ENCODE data around the gene SAC3D1. TPM values are rescaled to one million over a fixed set of nuclear protein-coding genes. Genes with fewer than 3 reads are reported as not detected.

Gene SAC3D1
- total RNA-seq, 1 experiment from 2014 or later = 61.0 TPM

DNA sequence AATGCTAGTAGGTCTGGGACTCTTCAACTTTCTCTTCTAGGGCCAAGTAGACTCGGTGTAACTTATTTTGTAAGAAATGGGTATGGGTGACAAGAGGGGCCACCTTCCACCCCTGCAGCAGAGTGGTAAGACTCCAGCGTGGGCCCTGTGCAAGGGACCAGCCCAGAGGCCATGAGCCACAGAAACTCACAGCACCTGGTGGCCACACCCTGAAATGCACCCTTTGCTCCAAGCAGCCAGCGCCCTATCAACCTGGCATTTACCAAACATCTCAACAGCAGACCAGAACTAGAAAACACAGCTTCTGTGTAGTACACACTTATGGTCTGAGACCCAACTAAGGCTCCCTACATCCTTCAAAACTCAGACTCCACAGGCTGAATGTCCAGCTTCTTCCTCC lies 37.1 kb downstream of the SAC3D1 start:
- Histone ChIP-seq H3K9me3 (ENCODE audit: low read length) (no peaks in the 10 kb centered on the region), H3K27ac (ENCODE audit: low read length) (no peak overlapping the region), H3K9me2 (replicated peaks; ENCODE audit: low read length) (no peaks in the 10 kb centered on the region), H3K27me3 (ENCODE audit: low read length) (no peaks in the 10 kb centered on the region), H4K20me1 (ENCODE audit: low read length) (no peaks in the 10 kb centered on the region), H3K4me3 (ENCODE audit: low read length) (no peak overlapping the region), H3K36me3 (ENCODE audit: low read depth, low read length) (peaks cover 41% of the 10 kb centered on the region), H3K9ac (ENCODE audit: low read length) (no peak overlapping the region), H3K79me2 (ENCODE audit: low read length) (peaks cover 57% of the 10 kb centered on the region), H2AFZ (ENCODE audit: low read length) (no peak overlapping the region), H3K4me2 (ENCODE audit: low read length) (no peak overlapping the region), H3F3A (ENCODE audit: low read length, unreplicated experiment) (no peaks in the 10 kb centered on the region), H3K4me1 (ENCODE audit: insufficient read depth, low read length) (peaks cover 12% of the 10 kb centered on the region)
- ChIA-PET POLR2A (ENCODE audit: unreplicated experiment) (no interaction called here), CTCF (no interaction called here)
- BruUV-seq (replicated peaks) = no TSS peak
- intact Hi-C loops (cut with micrococcal nuclease) = loop anchor here (1.0 to 5.0 kb wide), 2 partner anchors 51 to 66 kb away; partner anchors contain the start of genes ARL2 and SNX15
- TF ChIP-seq EZH2phosphoT487 (IDR thresholded peaks at IDR 0.05; ENCODE audit: borderline replicate concordance, low read length) (no peak), EZH2 (IDR thresholded peaks at IDR 0.05; ENCODE audit: low read length, unreplicated experiment) (no peak), CTCF (conservative IDR thresholded peaks at IDR 0.05; ENCODE audit: low read depth, low read length) (peak; percentile 77)
- DNase-seq (peak; percentile 69), ATAC-seq (peak; percentile 92)

- H3K36me3 ChIP-seq (ENCODE audit: low read depth, low read length) = peaks cover 41% of the 10 kb centered on the region
- no peaks in the 10 kb centered on the region for H3F3A ChIP-seq (ENCODE audit: low read length, unreplicated experiment)
- no peak overlapping the region for H3K27ac ChIP-seq (ENCODE audit: low read length)
- H3K9me3 ChIP-seq (ENCODE audit: low read length) = no peaks in the 10 kb centered on the region
- ChIA-PET POLR2A (ENCODE audit: unreplicated experiment) (interaction anchor here (0.6 kb wide), 1 partner anchor 43 kb away, joined by 3 read pairs; the partner anchor contains the start of genes FAU and MRPL49), CTCF (no interaction called here)
- no peak for TF ChIP-seq CTCF (conservative IDR thresholded peaks at IDR 0.05; ENCODE audit: low read depth, low read length)
- no peak for TF ChIP-seq EZH2 (IDR thresholded peaks at IDR 0.05; ENCODE audit: low read length, unreplicated experiment)
- no peak for TF ChIP-seq EZH2phosphoT487 (IDR thresholded peaks at IDR 0.05; ENCODE audit: borderline replicate concordance, low read length)
- DNase-seq (no peak), ATAC-seq (no peak)
- H3K9me2 ChIP-seq (replicated peaks; ENCODE audit: low read length) = no peaks in the 10 kb centered on the region
- intact Hi-C loops (cut with micrococcal nuclease) = loop anchor here (1.0 to 5.0 kb wide), 2 partner anchors 52 to 67 kb away; partner anchors contain the start of genes ARL2 and SNX15
- H3K4me1 ChIP-seq (ENCODE audit: insufficient read depth, low read length) = peaks cover 12% of the 10 kb centered on the region
- H3K4me3 ChIP-seq (ENCODE audit: low read length) = no peak overlapping the region
- H3K4me2 ChIP-seq (ENCODE audit: low read length) = no peak overlapping the region
- H3K9ac ChIP-seq (ENCODE audit: low read length) = no peak overlapping the region
- BruUV-seq (replicated peaks) = no TSS peak
- H3K79me2 ChIP-seq (ENCODE audit: low read length) = peaks cover 64% of the 10 kb centered on the region
- no peaks in the 10 kb centered on the region for H4K20me1 ChIP-seq (ENCODE audit: low read length)
- no peaks in the 10 kb centered on the region for H3K27me3 ChIP-seq (ENCODE audit: low read length)
- H2AFZ ChIP-seq (ENCODE audit: low read length) = no peak overlapping the region
Observed at GRCh38 chr11:65078786-65079342, 37.9 kb downstream of the SAC3D1 start.
